HEK293 (cell line): ENCODE results near the gene STAT5B.

Experiments used
- CTCF ChIA-PET: fragments of 350-600 bp; formaldehyde crosslinking; extraction: SDS; loops from one replicate; lab custom pipeline; 2021; ENCODE audit warnings: antibody characterized with exemption; lab: Yijun Ruan, JAX
- POLR2A ChIA-PET: fragments of 300-600 bp; formaldehyde crosslinking; extraction: SDS; loops from one replicate; lab custom pipeline; 2020; ENCODE audit warnings: antibody characterized with exemption, inconsistent platforms; lab: Yijun Ruan, JAX
- H3K27ac ChIP-seq: fragments of 200-500 bp; sonication (Bioruptor generic); 2 replicates; pipeline ENCODE4 v1.5.1; 2014; ENCODE audit warnings: low read depth, low read length, control low read depth, inconsistent platforms; ENCODE audit errors: extremely low read depth
- H3K36me3 ChIP-seq, 2 experiments: fragments of 200-500 bp in 1 of 2; sonication (Bioruptor generic) in 1 of 2; 1 replicate in 1 of 2; 2 replicates in 1 of 2; pipeline ENCODE4 v1.5.1; 2014 to 2017; ENCODE audit warnings: inconsistent platforms in 2 of 2, low read length in 2 of 2; ENCODE audit not compliant: control insufficient read depth in 2 of 2, insufficient read depth in 1 of 2
- H3K4me1 ChIP-seq: fragments of 200-500 bp; sonication (Bioruptor generic); 2 replicates; pipeline ENCODE4 v1.5.1; 2014; ENCODE audit warnings: mild to moderate bottlenecking, low read length, inconsistent platforms; ENCODE audit not compliant: control insufficient read depth, insufficient read depth
- H3K4me3 ChIP-seq: 2 replicates; pipeline ENCODE4 v1.5.1; 2011; ENCODE audit warnings: low read depth, mild to moderate bottlenecking, control low read depth, low read length, moderate library complexity
- H3K9me3 ChIP-seq: fragments of 200-500 bp; sonication (Bioruptor generic); 2 replicates; pipeline ENCODE4 v1.5.1; 2014; ENCODE audit warnings: low read depth, low read length, inconsistent platforms; ENCODE audit not compliant: control insufficient read depth, insufficient read depth
- BCL11A ChIP-seq: fragments of 450-650 bp; formaldehyde crosslinking; IDR thresholded peaks from 2 replicates; pipeline ENCODE4 v1.5.1; 2016; ENCODE audit warnings: low read depth, missing biosample characterization, missing genetic modification characterization
- KLF1 ChIP-seq: fragments of 450-650 bp; formaldehyde crosslinking; IDR thresholded peaks from 2 replicates; pipeline ENCODE4 v1.5.1; 2016; ENCODE audit warnings: missing biosample characterization, missing genetic modification characterization
- SCRT2 ChIP-seq: fragments of 450-650 bp; formaldehyde crosslinking; IDR thresholded peaks from 2 replicates; pipeline ENCODE4 v1.5.1; 2016; ENCODE audit warnings: missing biosample characterization, missing genetic modification characterization
- ZNF23 ChIP-seq: fragments of 450-650 bp; formaldehyde crosslinking; IDR thresholded peaks from 2 replicates; pipeline ENCODE4 v1.5.1; 2016; ENCODE audit warnings: missing biosample characterization, missing genetic modification characterization, borderline replicate concordance
- ZNF560 ChIP-seq: fragments of 450-650 bp; formaldehyde crosslinking; IDR thresholded peaks from 2 replicates; pipeline ENCODE4 v1.5.1; 2017; ENCODE audit warnings: missing biosample characterization, missing genetic modification characterization, borderline replicate concordance
- ZNF600 ChIP-seq: fragments of 450-650 bp; formaldehyde crosslinking; IDR thresholded peaks from 2 replicates; pipeline ENCODE4 v1.5.1; 2016; ENCODE audit warnings: missing biosample characterization, missing genetic modification characterization
- ZNF670 ChIP-seq: fragments of 450-650 bp; formaldehyde crosslinking; IDR thresholded peaks from 2 replicates; pipeline ENCODE4 v1.5.1; 2016; ENCODE audit warnings: missing biosample characterization, missing genetic modification characterization, low read depth
- TF ChIP-seq, protein P1 (sequence below): fragments of 450-650 bp; formaldehyde crosslinking; IDR thresholded peaks from 2 replicates; pipeline ENCODE4 v1.5.1; 2016; ENCODE audit warnings: missing biosample characterization, missing genetic modification characterization
- TF ChIP-seq, protein P2 (sequence below): fragments of 450-650 bp; formaldehyde crosslinking; IDR thresholded peaks from 2 replicates; pipeline ENCODE4 v1.5.1; 2016; ENCODE audit warnings: missing biosample characterization, missing genetic modification characterization

The STAT5B gene

DNA sequence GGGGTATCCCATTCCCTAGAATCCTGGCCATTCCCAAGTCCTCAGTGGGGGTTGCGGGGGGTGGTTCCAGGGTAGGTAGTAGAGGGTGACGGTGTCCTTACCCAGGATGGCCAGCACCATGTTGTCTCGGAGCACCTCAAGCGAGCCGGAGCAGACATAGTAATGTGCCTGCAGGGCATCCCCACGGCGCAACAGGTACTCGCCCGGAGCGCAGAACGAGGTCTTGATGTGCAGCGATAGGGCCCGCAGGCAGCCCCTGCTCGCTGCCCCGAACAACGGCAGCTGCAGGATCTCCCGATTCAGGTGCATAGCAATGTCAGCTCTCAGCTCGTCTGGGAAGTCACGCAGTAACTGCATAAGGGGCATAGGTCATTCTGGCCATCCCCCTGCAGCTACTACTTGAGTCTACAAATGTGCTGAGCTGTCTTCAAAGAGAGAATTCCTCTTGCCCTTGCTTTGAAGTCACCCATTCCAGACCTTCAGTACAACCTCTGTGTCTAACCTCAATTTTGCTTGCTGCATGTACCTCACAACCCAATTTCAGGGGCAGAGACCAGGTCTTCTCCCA, 109.9 kb downstream of the STAT5B start:
- ChIA-PET CTCF (interaction anchor here (1.2 kb wide), 1 partner anchor 15 kb away, joined by 5 read pairs; the partner anchor contains the start of gene KCNH4), POLR2A (no interaction called here)
- H3K27ac ChIP-seq, result no peak overlapping the region
- peak; percentile 31; the same call in 1 of the 2 replicates for TF ChIP-seq SCRT2
- no peak for TF ChIP-seq ZNF670 (tag by site-specific recombination)
- TF ChIP-seq, protein P1, sequence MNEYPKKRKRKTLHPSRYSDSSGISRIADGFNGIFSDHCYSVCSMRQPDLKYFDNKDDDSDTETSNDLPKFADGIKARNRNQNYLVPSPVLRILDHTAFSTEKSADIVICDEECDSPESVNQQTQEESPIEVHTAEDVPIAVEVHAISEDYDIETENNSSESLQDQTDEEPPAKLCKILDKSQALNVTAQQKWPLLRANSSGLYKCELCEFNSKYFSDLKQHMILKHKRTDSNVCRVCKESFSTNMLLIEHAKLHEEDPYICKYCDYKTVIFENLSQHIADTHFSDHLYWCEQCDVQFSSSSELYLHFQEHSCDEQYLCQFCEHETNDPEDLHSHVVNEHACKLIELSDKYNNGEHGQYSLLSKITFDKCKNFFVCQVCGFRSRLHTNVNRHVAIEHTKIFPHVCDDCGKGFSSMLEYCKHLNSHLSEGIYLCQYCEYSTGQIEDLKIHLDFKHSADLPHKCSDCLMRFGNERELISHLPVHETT (tag by site-specific recombination), result no peak
- no peaks in the 10 kb centered on the region for H3K9me3 ChIP-seq
- no peak overlapping the region for H3K4me3 ChIP-seq
- H3K36me3 ChIP-seq, result no peaks in the 10 kb centered on the region
- no peaks in the 10 kb centered on the region for H3K4me1 ChIP-seq

DNA sequence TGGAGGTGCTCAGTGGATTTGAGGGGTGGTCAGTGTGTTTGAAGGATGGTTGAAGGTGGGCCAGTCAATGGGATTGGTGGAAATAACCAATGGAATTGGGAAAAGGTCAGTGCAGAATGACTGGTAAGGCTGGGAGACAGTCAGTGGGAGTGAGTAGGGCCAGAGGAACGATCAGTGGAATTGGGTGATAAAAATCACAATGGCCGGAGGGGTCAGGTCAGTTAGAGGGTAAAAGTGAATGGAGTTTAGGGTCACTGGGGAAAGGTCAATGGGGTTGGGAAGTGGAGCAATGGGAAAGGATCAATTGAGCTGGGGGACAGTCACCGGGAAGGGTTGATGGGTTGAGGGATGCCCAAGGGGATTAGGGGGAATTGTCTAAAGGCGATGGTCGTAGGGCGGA, 110.4 kb downstream of the STAT5B start:
- ChIA-PET CTCF (interaction anchor here (0.6 to 1.2 kb wide), 3 partner anchors 15 to 128 kb away, joined by 3 to 5 read pairs (median 3); partner anchors contain the start of gene KCNH4), POLR2A (no interaction called here)
- Histone ChIP-seq H3K9me3 (no peaks in the 10 kb centered on the region), H3K4me3 (no peak overlapping the region), H3K36me3 (no peaks in the 10 kb centered on the region), H3K27ac (no peak overlapping the region), H3K4me1 (no peaks in the 10 kb centered on the region)
- TF ChIP-seq ZNF23 (tag by site-specific recombination) (no peak), BCL11A (tag by site-specific recombination) (peak; percentile 56; the same call in 1 of the 2 replicates)

DNA sequence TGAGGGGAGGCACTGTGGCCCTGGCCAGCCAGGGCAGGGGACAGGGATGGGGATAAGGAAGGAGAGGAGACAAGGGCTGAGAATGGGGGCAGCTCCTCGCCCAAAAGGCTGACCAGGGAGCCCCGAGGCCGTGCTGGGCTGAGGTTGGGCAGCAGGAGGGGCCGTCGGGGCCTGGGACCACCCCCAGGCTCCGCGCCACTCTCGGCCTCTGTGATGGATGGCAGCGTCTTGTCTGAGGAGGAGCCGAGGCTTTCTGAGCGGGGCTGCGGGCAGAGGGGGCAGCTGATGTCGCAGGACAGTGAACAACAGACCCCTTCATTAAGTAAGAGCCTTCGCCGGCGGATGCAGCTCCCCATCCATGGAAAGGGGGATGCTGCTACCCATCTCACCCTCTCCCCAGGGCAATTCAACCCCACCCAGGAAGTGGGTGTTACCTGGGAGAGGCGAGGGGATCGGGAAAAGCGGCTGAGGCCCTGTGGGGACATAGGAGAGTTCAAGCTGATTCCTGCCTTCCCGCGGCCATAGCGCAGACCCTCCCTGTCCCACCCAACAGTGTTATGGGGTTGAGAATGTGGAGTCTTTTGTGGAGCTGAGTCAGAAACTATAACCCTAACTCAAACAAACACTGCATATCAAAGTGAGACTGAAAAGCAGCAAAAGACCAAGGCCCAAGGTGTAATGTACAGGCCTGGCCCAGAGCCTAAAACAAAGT, 112.3 kb downstream of the STAT5B start:
- TF ChIP-seq ZNF560 (tag by site-specific recombination) (no peak), KLF1 (tag by site-specific recombination) (peak; percentile 70)
- POLR2A ChIA-PET, result interaction anchor here (0.6 kb wide), 1 partner anchor 197 kb away, joined by 3 read pairs; the partner anchor contains the start of gene CNP

DNA sequence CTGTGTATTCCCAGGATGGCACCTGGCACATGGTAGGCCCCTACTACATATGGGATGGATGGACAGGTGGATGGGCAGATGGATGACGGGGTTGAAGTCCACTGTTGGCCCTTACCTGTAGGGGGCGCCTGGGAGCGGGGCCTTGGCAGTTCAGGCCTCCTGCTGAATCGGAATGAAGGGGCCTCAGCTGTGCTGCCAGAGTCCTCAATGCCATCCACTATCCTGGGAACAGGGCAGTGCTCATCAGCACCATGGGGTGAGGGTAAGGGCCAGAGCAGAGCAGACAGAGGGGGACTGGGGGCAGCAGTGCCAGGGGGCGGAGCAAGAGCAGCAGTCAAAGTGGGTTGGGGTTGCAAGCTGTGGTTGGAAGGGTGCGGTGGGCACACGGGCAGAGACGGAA, 113.1 kb downstream of the STAT5B start:
- Histone ChIP-seq H3K27ac (no peak overlapping the region), H3K4me1 (no peaks in the 10 kb centered on the region), H3K9me3 (no peaks in the 10 kb centered on the region)
- CTCF ChIA-PET, result interaction anchor here (0.6 to 2.0 kb wide), 15 partner anchors 9 to 364 kb away, joined by 3 to 9 read pairs (median 4); partner anchors contain the start of gene KCNH4
- TF ChIP-seq, protein P2, sequence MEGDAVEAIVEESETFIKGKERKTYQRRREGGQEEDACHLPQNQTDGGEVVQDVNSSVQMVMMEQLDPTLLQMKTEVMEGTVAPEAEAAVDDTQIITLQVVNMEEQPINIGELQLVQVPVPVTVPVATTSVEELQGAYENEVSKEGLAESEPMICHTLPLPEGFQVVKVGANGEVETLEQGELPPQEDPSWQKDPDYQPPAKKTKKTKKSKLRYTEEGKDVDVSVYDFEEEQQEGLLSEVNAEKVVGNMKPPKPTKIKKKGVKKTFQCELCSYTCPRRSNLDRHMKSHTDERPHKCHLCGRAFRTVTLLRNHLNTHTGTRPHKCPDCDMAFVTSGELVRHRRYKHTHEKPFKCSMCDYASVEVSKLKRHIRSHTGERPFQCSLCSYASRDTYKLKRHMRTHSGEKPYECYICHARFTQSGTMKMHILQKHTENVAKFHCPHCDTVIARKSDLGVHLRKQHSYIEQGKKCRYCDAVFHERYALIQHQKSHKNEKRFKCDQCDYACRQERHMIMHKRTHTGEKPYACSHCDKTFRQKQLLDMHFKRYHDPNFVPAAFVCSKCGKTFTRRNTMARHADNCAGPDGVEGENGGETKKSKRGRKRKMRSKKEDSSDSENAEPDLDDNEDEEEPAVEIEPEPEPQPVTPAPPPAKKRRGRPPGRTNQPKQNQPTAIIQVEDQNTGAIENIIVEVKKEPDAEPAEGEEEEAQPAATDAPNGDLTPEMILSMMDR, result peak; percentile 54; the same call in 1 of the 2 replicates
- TF ChIP-seq, protein P1 (tag by site-specific recombination), result no peak
- peak; percentile 54; the same call in 1 of the 2 replicates for TF ChIP-seq ZNF600
- TF ChIP-seq, all 188 proteins: peak for 2
- Histone ChIP-seq H3K36me3 (no peaks in the 10 kb centered on the region), H3K4me3 (no peak overlapping the region)
- POLR2A ChIA-PET, result interaction anchor here (0.6 kb wide), 1 partner anchor 197 kb away, joined by 3 read pairs; the partner anchor contains the start of gene CNP

More for the DNA sequence above, 112.3 kb downstream of the STAT5B start:
- Histone ChIP-seq H3K27ac (no peak overlapping the region), H3K4me3 (no peak overlapping the region), H3K36me3 (no peaks in the 10 kb centered on the region), H3K4me1 (no peaks in the 10 kb centered on the region), H3K9me3 (no peaks in the 10 kb centered on the region)
- CTCF ChIA-PET, result interaction anchor here (0.6 to 2.0 kb wide), 13 partner anchors 10 to 364 kb away, joined by 3 to 9 read pairs (median 4); partner anchors contain the start of gene KCNH4
